ENCODE measurements around the gene THADA. TPM values are rescaled to one million over a fixed set of nuclear protein-coding genes. Genes with fewer than 3 reads are reported as not detected.

Gene THADA
- total RNA-seq, 1 donor from 2014 or later: 19.4 TPM

- H3K9me3 Mint-ChIP-seq (ENCODE audit: unreplicated experiment): no peaks in the 10 kb centered on the region
- H3K36me3 Mint-ChIP-seq (ENCODE audit: low read depth, unreplicated experiment): no peaks in the 10 kb centered on the region
- peaks cover 13% of the 10 kb centered on the region for H3K4me1 Mint-ChIP-seq (ENCODE audit: unreplicated experiment)
- H3K4me3 Mint-ChIP-seq (ENCODE audit: unreplicated experiment): no peak overlapping the region
- no peak for DNase-seq (ENCODE audit: low spot score)
- H3K27me3 Mint-ChIP-seq (ENCODE audit: unreplicated experiment): peaks cover 1% of the 10 kb centered on the region
- H3K27ac Mint-ChIP-seq (ENCODE audit: unreplicated experiment): peak overlapping the region; percentile 52
- no peak for TF ChIP-seq CTCF (IDR thresholded peaks at IDR 0.05; ENCODE audit: unreplicated experiment)
Measured at GRCh38 chr2:43414586-43415135, 181.2 kb downstream of the THADA start.

- no peak for TF ChIP-seq CTCF (IDR thresholded peaks at IDR 0.05; ENCODE audit: unreplicated experiment)
- Mint-ChIP-seq H3K27me3 (ENCODE audit: unreplicated experiment) (peaks cover 1% of the 10 kb centered on the region), H3K4me3 (ENCODE audit: unreplicated experiment) (no peak overlapping the region), H3K27ac (ENCODE audit: unreplicated experiment) (no peak overlapping the region), H3K9me3 (ENCODE audit: unreplicated experiment) (no peaks in the 10 kb centered on the region), H3K4me1 (ENCODE audit: unreplicated experiment) (peaks cover 12% of the 10 kb centered on the region), H3K36me3 (ENCODE audit: low read depth, unreplicated experiment) (no peaks in the 10 kb centered on the region)
- DNase-seq (ENCODE audit: low spot score): no peak
Measured at GRCh38 chr2:43414033-43414432, 181.8 kb downstream of the THADA start.

- Mint-ChIP-seq H3K9me3 (ENCODE audit: unreplicated experiment) (no peaks in the 10 kb centered on the region), H3K4me3 (ENCODE audit: unreplicated experiment) (no peak overlapping the region), H3K27ac (ENCODE audit: unreplicated experiment) (no peak overlapping the region), H3K27me3 (ENCODE audit: unreplicated experiment) (peaks cover 1% of the 10 kb centered on the region), H3K4me1 (ENCODE audit: unreplicated experiment) (peaks cover 11% of the 10 kb centered on the region), H3K36me3 (ENCODE audit: low read depth, unreplicated experiment) (no peaks in the 10 kb centered on the region)
- DNase-seq (ENCODE audit: low spot score): no peak
- no peak for TF ChIP-seq CTCF (IDR thresholded peaks at IDR 0.05; ENCODE audit: unreplicated experiment)
Measured at GRCh38 chr2:43412114-43412753, 183.6 kb downstream of the THADA start.

- DNase-seq (ENCODE audit: low spot score): no peak
- TF ChIP-seq CTCF (IDR thresholded peaks at IDR 0.05; ENCODE audit: unreplicated experiment): no peak
- Mint-ChIP-seq H3K4me3 (ENCODE audit: unreplicated experiment) (no peak overlapping the region), H3K27me3 (ENCODE audit: unreplicated experiment) (peaks cover 1% of the 10 kb centered on the region), H3K9me3 (ENCODE audit: unreplicated experiment) (no peaks in the 10 kb centered on the region), H3K36me3 (ENCODE audit: low read depth, unreplicated experiment) (no peaks in the 10 kb centered on the region), H3K4me1 (ENCODE audit: unreplicated experiment) (peaks cover 7% of the 10 kb centered on the region), H3K27ac (ENCODE audit: unreplicated experiment) (no peak overlapping the region)
Measured at GRCh38 chr2:43410055-43410604, 185.7 kb downstream of the THADA start.
